CD4-positive, alpha-beta T cell treated with Interleukin-10 for 1 hour (primary cell): Measurements from ENCODE around the gene PKNOX2.

ENCODE experiments used
- DNase-seq: peaks from one replicate; pipeline ENCODE4 v3.0.0-alpha.2; 2020

The PKNOX2 gene

GRCh38 chr11:125289419-125290098 is 125.0 kb downstream of the PKNOX2 start:
- no peak for DNase-seq

DNA sequence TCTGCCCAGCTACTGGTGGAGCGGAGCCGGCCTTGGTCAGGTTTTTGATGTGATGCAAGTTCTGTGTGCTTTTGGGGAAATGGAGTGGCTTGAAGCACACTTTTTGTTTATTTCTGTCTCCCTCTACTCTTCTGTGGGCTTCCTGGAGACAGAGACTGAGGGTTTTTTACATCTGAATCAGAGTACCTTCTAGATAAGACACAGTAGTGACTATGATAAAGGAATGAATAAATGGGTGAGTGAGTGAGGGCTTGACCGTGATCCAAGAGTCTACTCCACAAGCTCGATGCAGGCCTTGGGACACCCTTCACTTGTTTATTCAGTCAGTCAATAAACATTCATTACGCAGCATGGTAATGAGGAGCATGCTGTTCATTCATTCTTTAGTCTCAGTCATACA is 125.7 kb downstream of the PKNOX2 start:
- DNase-seq, result no peak

GRCh38 chr11:125292100-125292499 is 127.5 kb downstream of the PKNOX2 start:
- no peak for DNase-seq

- no peak for DNase-seq
Observed at GRCh38 chr11:125293596-125293995, 129.0 kb downstream of the PKNOX2 start.

- DNase-seq, result no peak
Observed at GRCh38 chr11:125295931-125296330, 131.4 kb downstream of the PKNOX2 start.

DNA sequence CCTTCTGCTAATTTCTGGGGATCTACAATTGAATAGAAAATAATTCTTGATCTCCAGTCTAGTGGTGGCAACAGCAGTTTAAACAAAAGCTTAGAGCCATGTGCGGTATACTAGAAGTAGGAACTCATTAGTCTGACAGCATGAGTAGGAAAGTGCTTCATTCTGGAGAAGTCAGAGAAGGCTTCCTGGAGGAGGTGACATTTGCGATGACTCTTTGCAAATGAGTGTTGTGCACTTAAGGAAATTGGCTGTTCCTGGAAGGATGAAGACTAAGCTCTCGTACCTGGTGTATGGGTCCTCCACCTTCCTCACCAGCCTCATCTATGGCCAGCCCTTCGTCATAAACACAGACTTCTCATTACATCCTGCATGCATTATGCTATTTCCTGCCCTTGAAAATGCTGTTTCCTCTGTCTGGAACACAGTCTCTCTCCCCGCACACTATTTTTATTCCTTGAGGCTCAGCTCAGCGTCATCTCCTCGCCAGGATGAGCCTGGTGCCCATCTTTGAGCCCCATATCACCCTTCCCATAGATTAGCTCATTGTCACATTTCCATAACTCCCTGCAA is 132.9 kb downstream of the PKNOX2 start:
- no peak for DNase-seq

- no peak for DNase-seq
Observed at GRCh38 chr11:125299061-125299615, 134.6 kb downstream of the PKNOX2 start.

- no peak for DNase-seq
Observed at GRCh38 chr11:125299821-125300220, 135.3 kb downstream of the PKNOX2 start.

- no peak for DNase-seq
Observed at GRCh38 chr11:125300791-125301218, 136.3 kb downstream of the PKNOX2 start.

GRCh38 chr11:125301346-125301745 is 136.8 kb downstream of the PKNOX2 start:
- no peak for DNase-seq

GRCh38 chr11:125303186-125303585 is 138.6 kb downstream of the PKNOX2 start:
- no peak for DNase-seq

DNA sequence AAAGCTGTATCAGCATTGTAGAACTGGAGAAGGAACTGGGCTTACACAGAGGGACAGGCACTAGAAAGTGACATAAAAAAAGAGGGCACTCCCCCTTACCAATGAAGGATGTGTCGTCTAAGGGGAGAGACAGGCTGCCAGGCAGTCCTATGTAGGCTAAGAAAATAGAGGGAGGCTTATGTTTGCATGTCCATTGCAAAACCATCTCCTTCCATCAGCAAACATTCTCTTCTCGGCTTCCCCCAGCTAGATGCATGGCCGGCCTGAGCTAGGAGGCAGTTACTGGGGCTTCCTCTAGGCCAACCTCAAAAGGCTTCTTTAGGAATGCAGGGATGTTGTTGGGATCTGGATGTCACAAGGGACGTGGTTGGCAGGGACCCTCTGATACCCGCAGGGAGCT is 139.1 kb downstream of the PKNOX2 start:
- no peak for DNase-seq

DNA sequence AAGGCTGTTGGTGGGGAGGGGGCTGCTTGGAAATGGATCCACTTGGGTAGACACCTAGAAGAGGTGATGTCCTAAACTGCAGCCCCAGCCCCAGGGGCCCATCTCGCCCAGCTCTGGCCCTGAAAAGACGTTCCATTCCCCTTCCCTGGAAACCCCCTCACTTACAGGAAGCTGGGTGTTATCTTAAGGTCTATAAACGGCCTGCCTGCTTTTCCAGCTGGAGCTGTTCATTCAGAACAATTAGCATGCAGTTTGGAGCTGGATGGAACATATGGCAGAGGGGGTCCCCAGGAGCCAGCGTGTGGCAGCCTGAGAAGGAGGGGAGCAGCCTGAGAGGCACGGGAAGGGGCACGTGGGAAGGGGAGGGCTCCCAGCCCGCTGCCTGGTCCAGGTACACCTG is 139.6 kb downstream of the PKNOX2 start:
- no peak for DNase-seq

- DNase-seq, result no peak
Observed at GRCh38 chr11:125304876-125305275, 140.3 kb downstream of the PKNOX2 start.

GRCh38 chr11:125305345-125305744 is 140.8 kb downstream of the PKNOX2 start:
- no peak for DNase-seq

GRCh38 chr11:125306476-125306875 is 141.9 kb downstream of the PKNOX2 start:
- no peak for DNase-seq

GRCh38 chr11:125308246-125308645 is 143.7 kb downstream of the PKNOX2 start:
- no peak for DNase-seq

GRCh38 chr11:125312391-125312790 is 147.8 kb downstream of the PKNOX2 start:
- DNase-seq, result no peak

DNA sequence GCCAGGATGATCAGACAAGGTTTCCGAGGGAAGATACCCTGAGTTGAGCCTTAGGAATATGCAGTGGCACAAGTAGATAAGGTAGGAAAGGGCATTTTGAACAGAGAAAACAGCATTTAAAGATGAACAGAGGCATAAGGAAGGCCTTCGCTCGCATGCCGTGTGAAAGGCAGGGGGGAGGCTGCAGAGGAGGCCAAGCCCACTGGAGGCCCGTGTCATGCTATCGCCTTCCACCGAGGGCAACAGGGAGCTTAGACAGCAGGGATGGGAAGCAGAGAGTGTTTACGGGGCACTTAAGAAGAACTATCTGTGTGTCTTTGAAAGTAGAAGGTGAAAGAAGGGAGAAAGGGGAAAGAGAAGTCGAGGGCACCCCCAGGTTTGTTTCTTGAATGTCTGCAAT is 148.3 kb downstream of the PKNOX2 start:
- DNase-seq, result no peak

DNA sequence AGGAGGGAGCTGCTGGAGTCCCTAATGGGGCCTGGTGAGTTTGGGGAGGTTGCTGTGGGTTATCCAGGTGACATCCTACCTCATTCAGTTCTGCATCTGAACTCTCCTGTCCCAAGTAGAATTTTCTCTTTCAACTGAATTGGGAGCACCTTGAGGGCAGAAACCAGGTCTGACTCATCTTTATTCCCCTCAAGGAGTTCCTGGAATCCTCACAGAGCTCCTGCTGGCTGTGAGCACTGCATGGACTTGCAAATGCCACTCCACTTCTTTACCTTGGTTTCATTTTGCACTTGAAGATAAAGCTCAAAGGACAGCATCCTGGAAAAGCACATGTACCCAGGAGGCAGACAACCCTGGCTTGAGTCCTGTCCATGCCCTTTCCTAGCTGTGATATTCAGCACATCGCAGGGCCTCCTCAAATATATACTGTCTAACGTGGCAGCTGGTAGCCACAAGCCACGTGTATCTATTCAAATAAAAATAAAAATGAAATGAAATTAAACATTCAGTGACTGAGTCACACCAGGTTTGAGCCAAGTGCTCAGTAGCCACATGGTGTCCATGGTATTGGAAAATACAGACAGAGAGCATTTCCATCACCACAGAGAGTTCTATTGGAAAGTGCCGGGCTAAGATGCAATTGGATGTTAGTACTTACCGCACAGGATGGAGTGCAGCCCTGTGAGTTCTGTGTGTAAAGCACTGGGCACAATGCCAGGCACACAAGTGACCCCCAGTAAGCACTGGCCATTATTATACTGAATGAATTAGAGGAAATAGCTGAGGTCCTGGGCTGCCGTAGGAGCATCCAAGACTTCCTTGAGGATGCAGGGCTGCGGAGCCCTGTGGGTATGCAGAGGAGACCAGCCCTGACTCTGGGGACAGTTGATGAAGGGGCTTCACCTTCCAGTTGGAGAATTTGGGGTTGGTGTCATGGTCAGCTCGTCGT is 149.0 kb downstream of the PKNOX2 start:
- no peak for DNase-seq

DNA sequence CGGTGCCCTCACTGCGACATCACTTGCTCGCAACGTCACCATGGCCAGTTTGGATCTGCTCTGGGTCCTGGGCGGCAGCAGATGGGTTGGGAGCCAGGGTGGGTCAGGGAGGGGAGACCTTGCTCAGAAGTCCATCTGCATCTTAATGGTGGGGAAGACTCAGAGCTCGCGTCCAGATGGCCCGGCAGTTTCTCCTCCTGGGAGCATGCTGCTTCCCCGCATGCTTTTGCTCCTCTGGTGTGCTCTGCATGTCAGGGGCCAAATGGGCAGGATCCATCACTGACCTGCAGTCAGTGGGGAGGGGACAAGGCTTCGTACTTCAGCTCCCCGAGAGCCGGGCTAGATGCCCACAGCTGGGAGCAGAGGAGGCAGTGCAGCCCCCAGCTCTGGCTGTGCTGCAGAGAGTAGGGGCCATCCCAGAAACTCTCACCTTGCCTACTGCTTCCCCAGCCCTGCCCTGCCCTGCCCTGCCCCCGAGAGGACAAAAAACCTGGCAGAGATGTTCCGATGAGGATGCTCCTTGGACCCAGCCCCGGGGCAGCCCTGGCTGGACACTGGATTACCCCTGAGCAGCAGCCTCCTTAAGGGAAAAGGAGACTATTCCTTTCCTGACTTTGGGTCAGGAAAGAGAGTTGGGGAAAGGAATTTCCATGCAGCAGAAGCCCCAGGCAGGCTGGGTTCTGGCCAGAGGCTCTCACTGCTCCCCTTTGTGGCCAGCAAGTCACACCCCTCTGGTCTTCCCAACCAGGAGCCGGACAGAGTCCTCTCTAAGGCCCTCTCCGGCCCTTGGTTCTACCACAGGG is 149.9 kb downstream of the PKNOX2 start:
- no peak for DNase-seq

DNA sequence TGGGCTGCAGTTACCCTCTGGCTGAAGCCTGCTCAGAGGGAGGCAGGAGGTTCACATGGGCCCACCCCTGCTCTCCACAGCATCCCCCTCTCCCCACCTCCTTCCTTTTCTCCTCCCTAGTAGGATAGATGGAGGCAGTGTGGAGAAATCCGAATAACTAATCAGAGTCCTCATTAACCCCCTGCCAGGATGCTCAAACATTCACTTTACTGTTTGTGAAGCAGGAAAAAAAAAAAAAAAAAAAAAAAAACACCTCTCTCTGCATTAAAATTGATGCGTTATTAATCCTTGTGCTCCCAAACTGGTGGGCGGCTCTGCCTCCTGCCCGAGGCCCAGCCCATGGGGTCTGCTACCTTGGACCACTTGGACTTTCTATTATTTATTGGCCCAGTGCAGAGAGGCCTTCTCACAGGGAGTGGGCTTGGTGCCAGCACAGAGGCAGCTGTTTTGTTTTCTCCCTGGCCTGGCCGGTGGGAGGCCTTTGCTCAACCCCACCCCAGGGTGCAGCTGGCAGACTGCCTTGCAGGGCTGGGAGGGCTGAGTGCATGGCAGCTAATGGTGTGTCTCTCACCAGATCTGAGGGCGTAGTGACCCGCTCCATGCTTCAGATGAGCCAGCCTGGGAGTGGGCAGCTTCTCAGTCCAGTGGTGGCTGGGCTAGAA is 150.7 kb downstream of the PKNOX2 start:
- DNase-seq, result no peak
